ENCODE data around the gene PELI3.

Gene PELI3

DNA sequence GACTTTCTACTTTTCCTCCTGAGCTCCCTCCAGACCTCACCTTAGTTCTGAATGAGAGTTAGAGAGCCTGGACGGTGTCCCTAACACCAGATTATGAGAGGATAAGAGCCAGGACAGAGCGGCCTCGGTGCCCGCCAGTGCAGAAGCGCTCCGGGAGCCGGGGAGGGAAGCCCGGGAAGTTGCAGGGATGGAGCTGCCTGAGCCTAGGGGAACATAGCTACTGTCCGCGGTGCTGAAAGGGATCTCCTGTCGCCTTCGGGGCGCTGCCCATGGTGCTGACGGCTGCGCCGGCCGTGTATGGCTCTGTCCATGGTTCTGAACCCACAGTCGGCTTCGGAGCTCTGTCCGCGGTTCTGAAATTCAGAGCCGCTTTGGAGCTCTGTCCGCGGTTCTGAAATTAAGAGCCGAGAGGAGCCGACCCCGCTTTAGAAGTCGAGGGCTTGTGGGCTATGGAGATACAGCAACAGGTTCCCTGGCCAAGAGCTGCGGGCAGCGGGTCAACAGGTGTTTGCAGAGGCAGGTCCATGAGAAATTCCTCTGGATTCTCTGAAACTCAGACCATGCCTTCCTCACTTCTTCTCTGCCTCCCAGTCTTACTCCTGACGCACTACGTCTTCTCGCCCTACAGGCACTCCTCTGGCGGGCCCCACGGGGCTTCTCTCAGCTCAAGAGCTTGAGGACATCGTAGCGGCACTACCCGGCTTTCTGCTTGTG lies 45.1 kb upstream of the PELI3 start:
- Histone ChIP-seq H4K20me1 (ENCODE audit: insufficient read depth, low read length) (no peaks in the 10 kb centered on the region), H3F3A (ENCODE audit: insufficient read depth, low read length) (no peaks in the 10 kb centered on the region; the same call in 1 of the 2 replicates), H3K4me3 (ENCODE audit: low read depth, low read length, poor library complexity, severe bottlenecking) (no peak overlapping the region), H2AFZ (ENCODE audit: low read length) (no peak overlapping the region), H3K27ac (ENCODE audit: low read depth, low read length, poor library complexity, severe bottlenecking) (no peak overlapping the region), H3K9ac (ENCODE audit: low read length) (no peak overlapping the region), H3K36me3 (ENCODE audit: insufficient read depth, low read length) (no peaks in the 10 kb centered on the region), H3K4me1 (ENCODE audit: insufficient read depth, low read length, severe bottlenecking) (no peaks in the 10 kb centered on the region), H3K9me3 (ENCODE audit: low read length) (no peaks in the 10 kb centered on the region), H3K27me3 (ENCODE audit: insufficient read depth, low read length) (no peaks in the 10 kb centered on the region), H3K79me2 (ENCODE audit: insufficient read depth, low read length) (no peaks in the 10 kb centered on the region), H3K4me2 (ENCODE audit: low read length) (no peak overlapping the region), H3K9me2 (ENCODE audit: low read depth, low read length) (no peaks in the 10 kb centered on the region)
- TF ChIP-seq, protein P1, sequence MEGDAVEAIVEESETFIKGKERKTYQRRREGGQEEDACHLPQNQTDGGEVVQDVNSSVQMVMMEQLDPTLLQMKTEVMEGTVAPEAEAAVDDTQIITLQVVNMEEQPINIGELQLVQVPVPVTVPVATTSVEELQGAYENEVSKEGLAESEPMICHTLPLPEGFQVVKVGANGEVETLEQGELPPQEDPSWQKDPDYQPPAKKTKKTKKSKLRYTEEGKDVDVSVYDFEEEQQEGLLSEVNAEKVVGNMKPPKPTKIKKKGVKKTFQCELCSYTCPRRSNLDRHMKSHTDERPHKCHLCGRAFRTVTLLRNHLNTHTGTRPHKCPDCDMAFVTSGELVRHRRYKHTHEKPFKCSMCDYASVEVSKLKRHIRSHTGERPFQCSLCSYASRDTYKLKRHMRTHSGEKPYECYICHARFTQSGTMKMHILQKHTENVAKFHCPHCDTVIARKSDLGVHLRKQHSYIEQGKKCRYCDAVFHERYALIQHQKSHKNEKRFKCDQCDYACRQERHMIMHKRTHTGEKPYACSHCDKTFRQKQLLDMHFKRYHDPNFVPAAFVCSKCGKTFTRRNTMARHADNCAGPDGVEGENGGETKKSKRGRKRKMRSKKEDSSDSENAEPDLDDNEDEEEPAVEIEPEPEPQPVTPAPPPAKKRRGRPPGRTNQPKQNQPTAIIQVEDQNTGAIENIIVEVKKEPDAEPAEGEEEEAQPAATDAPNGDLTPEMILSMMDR (IDR thresholded peaks at IDR 0.05; ENCODE audit: low read length): no peak
- TF ChIP-seq EZH2 (IDR thresholded peaks at IDR 0.05; ENCODE audit: borderline replicate concordance, low read length): no peak

DNA sequence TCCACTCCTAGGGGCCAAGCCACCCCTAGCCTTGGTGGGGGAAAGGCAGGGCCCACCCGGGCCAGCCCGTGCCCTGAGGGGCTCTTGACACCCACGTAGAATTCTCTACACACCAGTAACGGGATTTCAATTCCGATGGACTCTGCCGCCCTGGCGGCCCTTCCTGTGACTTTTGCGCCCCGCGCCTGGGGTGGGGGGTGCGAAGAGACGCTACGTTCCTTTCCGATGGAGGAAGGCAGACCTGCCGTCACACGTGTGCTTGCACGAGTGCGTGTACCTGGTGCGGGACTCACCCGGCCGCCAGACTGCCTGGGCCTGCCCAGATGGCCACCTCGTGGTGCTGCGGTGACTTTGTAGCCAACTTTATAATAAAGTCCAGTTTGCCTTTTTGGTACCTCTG lies 40.4 kb upstream of the PELI3 start:
- no peak for TF ChIP-seq EZH2 (IDR thresholded peaks at IDR 0.05; ENCODE audit: borderline replicate concordance, low read length)
- Histone ChIP-seq H3K36me3 (ENCODE audit: insufficient read depth, low read length) (no peaks in the 10 kb centered on the region), H3K27ac (ENCODE audit: low read depth, low read length, poor library complexity, severe bottlenecking) (no peak overlapping the region), H2AFZ (ENCODE audit: low read length) (no peak overlapping the region), H3K9me3 (ENCODE audit: low read length) (no peaks in the 10 kb centered on the region), H3K27me3 (ENCODE audit: insufficient read depth, low read length) (no peaks in the 10 kb centered on the region), H4K20me1 (ENCODE audit: insufficient read depth, low read length) (no peaks in the 10 kb centered on the region), H3K9ac (ENCODE audit: low read length) (no peak overlapping the region), H3K4me3 (ENCODE audit: low read depth, low read length, poor library complexity, severe bottlenecking) (no peak overlapping the region), H3K4me1 (ENCODE audit: insufficient read depth, low read length, severe bottlenecking) (no peaks in the 10 kb centered on the region), H3K4me2 (ENCODE audit: low read length) (no peak overlapping the region), H3F3A (ENCODE audit: insufficient read depth, low read length) (no peaks in the 10 kb centered on the region; the same call in 1 of the 2 replicates), H3K9me2 (ENCODE audit: low read depth, low read length) (no peaks in the 10 kb centered on the region), H3K79me2 (ENCODE audit: insufficient read depth, low read length) (no peaks in the 10 kb centered on the region)

DNA sequence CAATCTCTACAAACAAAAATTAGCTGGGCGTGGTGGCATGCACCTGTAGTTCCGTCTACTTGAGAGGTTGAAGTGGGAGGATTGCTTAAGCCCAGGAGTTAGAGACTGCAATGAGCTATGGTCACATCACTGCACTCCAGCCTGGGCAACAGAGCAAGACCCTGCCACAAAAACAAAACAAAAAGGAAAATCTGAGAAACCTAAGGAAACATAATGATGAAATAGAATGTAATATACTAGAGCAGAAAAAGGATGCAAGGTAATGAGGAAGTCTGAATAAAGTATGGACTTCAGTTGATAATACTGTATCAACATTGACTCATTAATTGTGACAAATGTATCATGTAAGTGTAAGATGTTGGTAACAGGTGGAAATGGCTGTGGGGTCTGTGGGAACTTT lies 37.8 kb upstream of the PELI3 start:
- Histone ChIP-seq H3K9me2 (ENCODE audit: low read depth, low read length) (no peaks in the 10 kb centered on the region), H3K27ac (ENCODE audit: low read depth, low read length, poor library complexity, severe bottlenecking) (no peak overlapping the region), H4K20me1 (ENCODE audit: insufficient read depth, low read length) (no peaks in the 10 kb centered on the region), H3K4me2 (ENCODE audit: low read length) (no peak overlapping the region), H3K79me2 (ENCODE audit: insufficient read depth, low read length) (no peaks in the 10 kb centered on the region), H3K36me3 (ENCODE audit: insufficient read depth, low read length) (no peaks in the 10 kb centered on the region; the same call in 1 of the 2 replicates), H2AFZ (ENCODE audit: low read length) (no peak overlapping the region), H3K4me1 (ENCODE audit: insufficient read depth, low read length, severe bottlenecking) (no peaks in the 10 kb centered on the region), H3K27me3 (ENCODE audit: insufficient read depth, low read length) (no peaks in the 10 kb centered on the region), H3K9ac (ENCODE audit: low read length) (no peak overlapping the region), H3K9me3 (ENCODE audit: low read length) (no peaks in the 10 kb centered on the region), H3F3A (ENCODE audit: insufficient read depth, low read length) (no peaks in the 10 kb centered on the region), H3K4me3 (ENCODE audit: low read depth, low read length, poor library complexity, severe bottlenecking) (no peak overlapping the region)
- no peak for TF ChIP-seq EZH2 (IDR thresholded peaks at IDR 0.05; ENCODE audit: borderline replicate concordance, low read length)
- TF ChIP-seq, protein P1 (IDR thresholded peaks at IDR 0.05; ENCODE audit: low read length): no peak

All from OCI-LY1 (cell line).